Fibroblast of mammary gland (primary cell): Measurements from ENCODE around the gene ZNF24.

Source experiments
- DNase-seq: peaks from one replicate; pipeline ENCODE4 v3.0.0-alpha.2; 2010; ENCODE audit warnings: low read depth
- H3K4me3 ChIP-seq: 2 replicates; pipeline ENCODE4 v1.5.1; 2011; ENCODE audit warnings: low read depth, mild to moderate bottlenecking, low read length, moderate library complexity; ENCODE audit not compliant: control insufficient read depth
- TF ChIP-seq, protein P1 (sequence below): conservative IDR thresholded peaks from 2 replicates; pipeline ENCODE4 v1.5.1; 2011; ENCODE audit warnings: low read depth, low read length, inconsistent platforms; ENCODE audit not compliant: control insufficient read depth, insufficient read depth

Gene ZNF24

DNA sequence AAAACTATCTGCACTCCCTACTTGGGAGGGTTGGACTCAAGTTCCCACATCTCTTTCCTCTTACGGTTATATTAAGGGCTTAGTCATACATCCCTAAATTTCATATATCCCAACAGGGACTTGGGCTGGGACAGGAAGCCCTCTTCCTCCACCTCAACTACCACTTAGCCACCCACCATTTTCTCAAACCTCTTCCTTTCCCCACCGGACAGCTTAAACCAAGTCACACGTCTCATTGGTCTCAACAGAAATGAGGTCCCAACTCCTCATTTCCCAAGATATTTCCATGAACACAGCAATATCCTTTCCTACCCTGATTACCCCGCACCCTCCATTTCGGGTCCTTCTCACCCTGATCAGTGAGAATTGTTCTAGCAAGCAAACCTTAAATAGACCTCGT is 54.9 kb downstream of the ZNF24 start:
- TF ChIP-seq, protein P1, sequence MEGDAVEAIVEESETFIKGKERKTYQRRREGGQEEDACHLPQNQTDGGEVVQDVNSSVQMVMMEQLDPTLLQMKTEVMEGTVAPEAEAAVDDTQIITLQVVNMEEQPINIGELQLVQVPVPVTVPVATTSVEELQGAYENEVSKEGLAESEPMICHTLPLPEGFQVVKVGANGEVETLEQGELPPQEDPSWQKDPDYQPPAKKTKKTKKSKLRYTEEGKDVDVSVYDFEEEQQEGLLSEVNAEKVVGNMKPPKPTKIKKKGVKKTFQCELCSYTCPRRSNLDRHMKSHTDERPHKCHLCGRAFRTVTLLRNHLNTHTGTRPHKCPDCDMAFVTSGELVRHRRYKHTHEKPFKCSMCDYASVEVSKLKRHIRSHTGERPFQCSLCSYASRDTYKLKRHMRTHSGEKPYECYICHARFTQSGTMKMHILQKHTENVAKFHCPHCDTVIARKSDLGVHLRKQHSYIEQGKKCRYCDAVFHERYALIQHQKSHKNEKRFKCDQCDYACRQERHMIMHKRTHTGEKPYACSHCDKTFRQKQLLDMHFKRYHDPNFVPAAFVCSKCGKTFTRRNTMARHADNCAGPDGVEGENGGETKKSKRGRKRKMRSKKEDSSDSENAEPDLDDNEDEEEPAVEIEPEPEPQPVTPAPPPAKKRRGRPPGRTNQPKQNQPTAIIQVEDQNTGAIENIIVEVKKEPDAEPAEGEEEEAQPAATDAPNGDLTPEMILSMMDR = no peak
- DNase-seq = peak; percentile 65
- peak overlapping the region; percentile 81 for H3K4me3 ChIP-seq

DNA sequence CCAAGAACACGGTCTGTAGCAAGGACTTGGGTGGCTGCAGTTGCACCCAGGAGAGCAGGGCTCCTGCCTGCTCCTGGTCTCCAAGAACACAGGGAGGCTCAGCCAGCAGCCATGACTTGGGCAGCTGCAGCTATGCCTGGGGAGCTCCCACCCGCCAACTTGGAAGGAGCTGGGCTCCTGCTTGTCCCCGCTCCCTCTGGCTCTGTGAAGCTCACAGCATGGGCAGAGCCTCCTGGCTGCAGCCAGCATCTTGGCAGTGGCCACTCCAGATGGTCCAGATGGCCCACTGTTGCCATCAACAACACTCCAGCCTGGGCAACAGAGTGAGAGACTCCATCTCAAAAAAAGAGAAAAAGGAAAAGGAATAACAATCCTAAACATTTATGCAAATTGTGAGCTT is 59.4 kb downstream of the ZNF24 start:
- TF ChIP-seq, protein P1 = no peak
- H3K4me3 ChIP-seq = no peak overlapping the region
- no peak for DNase-seq

DNA sequence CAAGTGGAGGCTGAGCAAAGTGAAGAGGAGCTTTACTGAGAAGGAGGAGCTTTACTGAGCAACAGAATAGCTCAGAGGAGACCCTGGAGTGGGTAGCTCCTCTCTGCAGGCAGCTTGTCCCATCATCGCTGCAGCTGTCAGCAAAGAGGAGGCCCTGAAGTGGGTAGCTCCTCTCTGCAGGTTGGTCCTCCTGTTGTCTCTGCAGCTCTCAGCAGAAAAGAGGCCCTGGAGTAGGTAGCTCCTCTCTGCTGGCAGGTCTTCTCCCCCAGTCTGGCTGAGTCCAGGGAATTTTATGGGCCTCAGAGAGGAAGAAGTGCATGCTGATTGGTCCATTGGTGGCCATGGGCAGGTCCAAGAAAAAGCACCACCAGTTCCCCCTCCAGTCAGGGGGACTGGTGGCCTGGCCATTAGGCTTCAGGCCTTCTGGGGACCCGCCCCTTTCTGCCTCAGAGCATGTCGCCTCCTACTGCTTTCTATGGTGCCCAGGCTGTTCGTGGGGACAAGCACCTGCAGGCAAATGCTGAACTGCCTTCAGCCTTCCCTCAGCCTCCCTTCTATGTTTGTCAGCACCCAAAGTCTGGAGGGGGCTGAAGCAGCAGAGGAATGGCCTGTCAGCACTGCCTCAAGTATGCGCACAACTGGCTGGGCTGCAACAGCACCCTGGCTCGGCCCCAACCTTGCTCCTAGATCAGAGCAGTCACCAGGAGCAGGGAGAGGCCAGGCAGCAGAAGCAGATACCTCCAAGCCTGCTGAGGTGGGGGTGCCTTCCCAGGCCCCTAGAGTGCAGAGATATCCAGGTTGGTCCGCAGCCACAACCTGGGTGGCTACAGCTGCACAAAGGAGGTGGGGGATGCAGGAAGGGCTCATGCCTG is 60.1 kb downstream of the ZNF24 start:
- DNase-seq = no peak
- no peak overlapping the region for H3K4me3 ChIP-seq
- TF ChIP-seq, protein P1 = no peak

DNA sequence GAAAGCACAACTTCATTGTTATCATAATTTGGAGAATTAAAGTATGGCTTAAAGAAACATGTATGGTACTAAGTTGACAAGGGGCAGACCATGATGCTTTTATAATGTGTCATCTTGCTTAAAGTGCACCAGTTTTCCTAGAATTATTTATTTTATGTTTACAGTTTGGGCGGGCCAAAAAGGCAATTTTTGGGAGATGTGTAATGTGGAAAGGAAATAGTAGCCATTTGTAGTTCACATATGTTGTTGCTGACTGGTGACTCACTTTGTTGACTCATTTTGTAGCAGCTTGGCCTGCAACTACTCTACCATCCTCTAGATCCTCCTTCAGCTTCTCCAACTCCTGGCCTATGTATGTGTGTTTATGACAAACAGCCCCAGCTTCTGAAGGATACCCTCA is 61.9 kb downstream of the ZNF24 start:
- DNase-seq = peak; percentile 94
- no peak overlapping the region for H3K4me3 ChIP-seq
- TF ChIP-seq, protein P1 = no peak
